DMS114 treated with DMSO at 0.1 percent for 48 hours (cell line): ENCODE measurements around the gene CTSH.
"Not testable (repeated sequence)": the region's sequence is repeated elsewhere in the genome, so short reads cannot be mapped to it uniquely, and the experiment has no call there.

ENCODE experiments used
- DNase-seq: peaks from one replicate; lab custom pipeline; 2025; ENCODE audit not compliant: unreplicated experiment; lab: John Stamatoyannopoulos, UW

The CTSH gene

GRCh38 chr15:78943692-78944091, 1.2 kb downstream of the CTSH start:
- DNase-seq, result no peak

- no peak for DNase-seq
Measured at GRCh38 chr15:78942741-78943140, 2.1 kb downstream of the CTSH start.

- no peak for DNase-seq
Measured at GRCh38 chr15:78938658-78939488, 6.0 kb downstream of the CTSH start.

DNA sequence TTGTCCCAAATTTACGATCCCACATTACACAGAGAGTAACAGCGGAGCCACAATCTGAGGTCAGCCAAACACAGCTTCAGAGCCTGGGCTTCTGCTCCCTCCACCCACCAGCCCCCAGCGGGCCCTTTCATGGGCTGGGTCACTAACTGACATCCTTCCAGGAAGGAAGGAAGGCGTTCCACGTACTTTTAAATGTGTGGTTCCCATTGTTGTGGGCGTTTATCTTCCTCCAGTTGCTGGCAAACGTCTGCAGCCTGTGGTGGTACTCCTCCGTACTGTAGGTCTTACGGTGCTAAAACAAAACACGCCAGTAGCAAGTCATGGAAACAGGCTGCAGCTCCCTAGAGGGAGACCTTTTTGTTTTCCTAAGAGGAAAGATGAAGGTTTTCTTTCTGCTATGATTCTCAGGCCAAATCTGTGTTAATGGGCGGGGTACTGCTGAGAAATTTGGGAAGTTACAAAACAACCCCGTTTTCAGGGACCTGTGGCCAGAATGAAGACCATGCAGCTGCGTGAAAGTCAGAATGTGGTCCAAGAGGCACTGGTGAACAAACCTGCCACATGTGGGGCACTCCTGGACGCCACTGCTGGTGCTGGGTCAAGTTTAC, 7.6 kb downstream of the CTSH start:
- no peak for DNase-seq

GRCh38 chr15:78934655-78935023, 10.2 kb downstream of the CTSH start:
- no peak for DNase-seq

DNA sequence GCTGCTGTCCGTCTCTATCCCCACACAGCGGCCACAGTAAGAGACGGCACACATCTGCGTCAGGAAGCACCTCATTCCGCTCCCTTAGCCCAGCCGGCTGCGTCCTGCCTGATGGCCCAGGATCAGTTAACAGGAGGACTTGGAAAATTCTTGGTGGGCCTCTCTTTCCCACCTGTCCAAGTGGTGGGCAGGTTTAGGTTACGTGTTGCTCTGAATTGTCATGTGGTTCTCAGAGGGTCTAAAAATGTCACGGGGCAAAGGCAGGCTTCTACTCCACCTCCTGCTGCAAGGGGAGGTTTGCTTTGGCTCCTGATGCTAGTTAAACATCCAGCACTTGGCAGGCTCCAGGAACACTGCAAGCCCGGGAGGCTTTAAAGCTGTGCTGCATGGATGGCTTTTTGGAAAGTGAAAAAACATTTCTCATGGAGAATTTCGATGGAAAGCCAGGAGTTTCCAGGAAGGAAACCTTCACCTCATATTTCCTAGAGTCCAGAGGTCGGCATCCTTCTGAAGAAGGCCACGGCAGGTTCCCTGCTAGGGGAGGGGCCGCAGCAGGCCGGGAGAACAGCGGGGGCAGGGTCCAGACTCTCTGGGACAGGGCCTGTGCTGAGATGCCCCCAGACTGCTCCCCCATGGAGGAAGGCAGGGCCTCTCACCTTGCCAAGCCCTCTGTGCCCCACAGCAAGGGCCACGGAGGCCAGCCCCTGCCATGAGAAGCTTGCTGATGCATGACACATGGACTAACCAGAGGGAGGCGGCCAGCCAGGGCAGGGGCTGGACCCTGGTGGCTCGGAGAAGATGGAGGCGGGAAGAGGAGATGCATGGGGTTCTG, 10.8 kb downstream of the CTSH start:
- DNase-seq, result no peak

- DNase-seq, result no peak
Measured at GRCh38 chr15:78933187-78933822, 11.5 kb downstream of the CTSH start.

- DNase-seq, result no peak
Measured at GRCh38 chr15:78932258-78932808, 12.5 kb downstream of the CTSH start.

DNA sequence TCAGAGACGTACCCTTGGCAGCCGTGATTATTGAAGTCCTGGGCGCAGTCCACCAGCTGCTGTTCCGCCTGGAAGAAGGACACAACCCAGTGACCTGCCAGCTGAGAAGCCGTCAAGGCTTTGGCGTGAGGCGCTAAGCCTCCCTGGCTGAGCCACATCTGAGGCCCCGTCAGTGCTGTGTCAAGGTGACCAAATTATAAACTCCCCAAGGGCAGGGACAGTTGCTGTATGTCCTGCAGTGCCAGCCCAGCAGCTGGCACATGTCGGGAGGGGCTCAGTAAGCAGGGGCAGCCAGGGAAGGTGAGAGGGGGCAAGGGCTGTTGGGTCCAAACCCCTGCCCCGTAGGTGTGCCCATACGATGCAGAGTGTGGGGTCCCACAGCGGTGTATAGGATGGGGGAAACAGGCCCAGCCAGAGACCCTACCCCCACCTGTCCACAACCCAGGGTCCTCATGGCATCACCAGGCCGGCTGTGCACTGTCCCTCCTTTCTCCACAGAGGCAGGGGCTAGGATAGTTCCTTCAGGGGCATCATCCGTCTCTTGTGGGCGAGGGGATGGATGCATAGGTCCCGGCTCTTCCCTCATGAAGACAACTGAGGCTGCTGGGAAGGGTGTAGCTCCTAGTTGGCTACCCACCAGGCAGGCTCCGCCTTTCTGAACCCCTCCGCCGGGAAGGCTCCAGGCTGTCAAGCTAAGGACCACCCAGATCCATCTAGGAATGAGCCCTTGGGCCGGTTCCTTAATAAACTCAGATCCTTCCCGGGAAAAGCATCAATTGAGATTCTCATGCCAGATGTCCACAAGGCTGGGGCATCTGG, 13.2 kb downstream of the CTSH start:
- no peak for DNase-seq

GRCh38 chr15:78930577-78931388, 14.1 kb downstream of the CTSH start:
- DNase-seq, result no peak

GRCh38 chr15:78929536-78930264, 15.1 kb downstream of the CTSH start:
- DNase-seq, result no peak

GRCh38 chr15:78928616-78929093, 16.2 kb downstream of the CTSH start:
- DNase-seq, result no peak

DNA sequence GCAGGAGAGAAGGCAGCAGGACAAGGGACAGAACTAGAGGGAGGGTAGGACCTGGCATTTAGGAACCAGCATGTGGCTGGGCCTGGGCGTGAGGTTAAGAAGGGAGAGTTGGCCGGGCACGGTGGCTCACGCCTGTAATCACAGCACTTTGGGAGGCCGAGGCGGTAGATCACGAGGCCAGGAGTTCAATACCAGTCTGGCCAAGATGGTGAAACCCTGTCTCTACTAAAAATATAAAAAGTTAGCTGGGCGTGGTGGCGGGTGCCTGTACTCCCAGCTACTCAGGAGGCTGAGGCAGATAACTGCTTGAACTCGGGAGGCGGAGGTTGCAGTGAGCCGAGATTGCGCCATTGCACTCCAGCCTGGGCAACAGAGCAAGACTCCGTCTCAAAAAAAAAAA, 16.7 kb downstream of the CTSH start:
- not testable (repeated sequence) for DNase-seq

- DNase-seq, result no peak
Measured at GRCh38 chr15:78927077-78927790, 17.6 kb downstream of the CTSH start.

DNA sequence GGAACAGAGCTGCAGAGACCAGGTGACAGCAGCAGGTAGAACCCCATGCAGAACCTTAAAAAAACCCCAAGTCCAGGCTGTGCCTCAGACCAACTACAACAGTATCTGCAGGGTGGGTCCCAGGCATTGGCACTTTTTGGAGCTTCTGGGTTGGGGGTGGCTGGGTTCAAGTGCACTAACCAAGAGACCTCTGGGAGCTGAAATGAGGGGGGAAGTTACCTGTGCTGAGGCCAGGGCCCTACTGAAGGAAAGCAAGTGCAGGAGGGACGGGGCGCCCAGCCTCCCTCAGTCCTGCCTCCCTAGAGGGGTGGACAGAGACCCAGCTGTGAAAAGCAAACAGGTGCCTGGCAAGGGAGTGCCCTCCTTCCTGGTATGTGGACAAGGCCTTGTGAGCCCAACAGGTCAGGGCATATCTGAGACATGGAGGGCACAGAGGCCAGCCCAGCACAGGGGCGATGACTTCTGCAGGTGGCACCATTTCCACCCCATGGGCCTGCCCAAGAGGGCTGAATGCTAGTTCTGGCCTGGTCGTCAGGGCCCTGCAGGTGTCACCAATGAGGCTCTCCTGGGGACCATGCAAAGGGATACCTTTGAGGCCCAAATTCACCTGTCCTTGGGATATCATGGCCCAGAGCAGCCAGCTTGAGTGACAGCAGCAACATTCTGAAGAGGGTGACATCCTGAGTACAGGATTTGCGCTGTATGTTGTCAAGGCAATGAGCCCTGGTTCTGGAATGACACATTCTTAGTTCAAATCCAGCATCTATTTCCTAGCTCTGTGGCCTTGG, 18.7 kb downstream of the CTSH start:
- no peak for DNase-seq

DNA sequence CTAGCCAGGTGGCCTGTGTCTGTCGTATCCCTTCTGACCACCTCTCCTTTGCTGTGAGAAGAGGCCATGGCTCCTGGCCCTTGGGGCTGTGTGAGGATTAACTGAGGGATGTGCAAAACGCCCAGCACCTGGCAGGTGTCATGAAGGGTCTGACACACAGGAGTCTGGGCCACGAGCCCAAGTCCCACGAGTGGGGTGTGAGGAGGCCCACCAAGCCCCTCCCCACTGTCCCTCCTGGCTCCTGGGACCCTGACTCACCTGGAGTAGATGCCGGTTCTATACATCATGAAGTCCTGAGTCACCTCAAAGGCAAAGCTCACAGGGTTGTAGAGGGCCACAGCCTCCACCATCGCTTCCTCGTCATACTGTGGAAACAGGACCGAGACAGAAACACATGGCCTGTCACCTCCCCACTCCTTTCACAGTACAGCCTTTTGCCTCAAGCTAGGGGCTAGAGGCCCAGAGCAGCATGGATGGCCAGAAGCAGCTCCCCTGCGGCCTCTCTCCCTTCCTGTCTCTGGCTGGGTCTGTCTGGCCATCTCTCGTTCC, 19.7 kb downstream of the CTSH start:
- no peak for DNase-seq
